Gastrocnemius medialis (tissue), 4 donors: ENCODE results near the gene KLHDC4. TPM values are rescaled to one million over a fixed set of nuclear protein-coding genes. Genes with fewer than 3 reads are reported as not detected.

Experiments used
- ATAC-seq, 2 donors: fragments of 150-250 bp; one replicate each; pipeline ENCODE4 v1.9.1; 2016
- DNase-seq, 2 donors: peaks; one replicate each; pipeline ENCODE4 v3.0.0-alpha.2; 2019
- H3K27ac ChIP-seq, 4 donors: fragments of 200-600 bp; sonication (generic); 1 replicate in 1 of 4; 2 replicates in 3 of 4; pipeline ENCODE4 v1.5.1; 2016 to 2018; ENCODE audit warnings: mild to moderate bottlenecking in 2 of 4, moderate library complexity in 1 of 4
- H3K27me3 ChIP-seq, 3 donors: fragments of 200-600 bp; sonication (generic) in 2 of 3; 1 replicate in 1 of 3; 2 replicates in 2 of 3; pipeline versions ENCODE4 v1.5.1 to v1.6.0; 2016 to 2019; ENCODE audit warnings: mild to moderate bottlenecking in 1 of 3, moderate library complexity in 1 of 3
- H3K36me3 ChIP-seq, 2 donors: fragments of 200-600 bp; sonication (generic) in 1 of 2; one replicate each; pipeline ENCODE4 v1.5.1; 2017 to 2018
- H3K4me1 ChIP-seq, 2 donors: fragments of 200-600 bp; sonication (generic) in 1 of 2; one replicate each; pipeline ENCODE4 v1.5.1; 2016 to 2017; ENCODE audit warnings: mild to moderate bottlenecking in 2 of 2
- H3K4me3 ChIP-seq, 4 donors: fragments of 200-600 bp; sonication (generic) in 3 of 4; 1 replicate in 1 of 4; 2 replicates in 3 of 4; pipeline ENCODE4 v1.5.1; 2016 to 2019; ENCODE audit warnings: mild to moderate bottlenecking in 2 of 4
- H3K9me3 ChIP-seq, 3 donors: fragments of 200-600 bp; sonication (generic) in 2 of 3; 1 replicate in 1 of 3; 2 replicates in 2 of 3; pipeline ENCODE4 v1.5.1; 2016 to 2019
- POLR2A ChIP-seq, 2 donors: fragments of 450-650 bp; IDR thresholded peaks; one replicate each; pipeline ENCODE4 v1.6.1; 2017; ENCODE audit warnings: antibody characterized with exemption in 2 of 2, mild to moderate bottlenecking in 2 of 2, moderate library complexity in 2 of 2
- in situ Hi-C, 4 donors: fragments of 200-750 bp; cut with MboI; loops; one replicate each; pipeline versions ENCODE4 v1.15.0 to v1.8.0; 2017; ENCODE audit warnings: low sequenced_read_pairs in 4 of 4
- intact Hi-C: fragments of 100-400 bp; cut with DNase I; formaldehyde crosslinking; loops from one replicate; pipeline ENCODE4 v1.15.1; 2023; ENCODE audit warnings: low total_unique reads
- total RNA-seq, 4 donors: library from RNA; depleted of rRNA; stranded (reverse); fragments of >200 nt; gene quantifications; one replicate each; pipeline versions ENCODE4 v1.1.0 to v1.2.3, GENCODE V29; 2016
- TF ChIP-seq, protein P1 (sequence below), 5 experiments: fragments of 450-650 bp in 3 of 5; fragments of 200-600 bp in 2 of 5; sonication (generic) in 2 of 5; IDR thresholded peaks in 4 of 5; conservative IDR thresholded peaks in 1 of 5; 1 replicate in 4 of 5; 2 replicates in 1 of 5; pipeline ENCODE4 v1.5.1; 2016 to 2019; ENCODE audit warnings: antibody characterized with exemption in 5 of 5, mild to moderate bottlenecking in 3 of 5, moderate library complexity in 3 of 5

Gene KLHDC4
- total RNA-seq, 4 donors from 2014 or later: 8.2 to 12.7 (median 10.4) TPM

DNA sequence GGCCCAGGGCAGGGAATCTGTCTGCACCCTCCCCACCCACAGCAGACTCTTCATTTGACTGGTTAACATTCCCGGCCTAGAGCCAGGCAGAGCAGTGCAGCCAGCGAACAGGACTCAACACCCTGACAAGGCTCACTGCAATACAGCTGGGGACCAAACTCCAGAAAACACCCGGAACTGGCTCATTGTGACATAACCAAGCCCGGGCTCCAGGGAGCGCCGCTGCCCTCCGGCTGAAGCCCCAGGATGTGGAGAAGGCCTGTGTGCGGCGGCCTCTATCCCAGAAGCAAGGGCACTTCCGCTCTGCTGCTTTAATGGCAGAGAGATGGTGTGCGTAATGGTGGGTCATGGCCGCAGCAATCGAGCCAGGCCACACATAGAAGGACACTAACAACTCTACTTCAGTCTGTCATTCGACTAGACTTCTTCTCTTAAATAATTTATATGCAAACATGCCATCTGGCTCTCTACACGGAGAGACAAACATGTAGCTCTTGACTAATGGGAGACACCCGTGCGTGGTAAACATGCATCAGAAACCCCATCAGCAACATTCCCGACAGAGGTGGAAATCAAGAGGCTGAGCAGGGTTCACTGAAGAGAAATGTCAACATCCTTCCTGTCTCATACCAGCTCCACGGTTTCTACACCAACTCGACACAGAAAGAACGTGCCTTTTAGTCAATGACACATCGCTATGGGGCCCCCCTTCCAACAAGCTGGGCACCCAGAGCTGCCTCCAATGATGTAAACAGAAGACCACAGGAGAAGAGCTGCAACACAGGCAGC is 18.0 kb downstream of the KLHDC4 start:
- TF ChIP-seq, protein P1, sequence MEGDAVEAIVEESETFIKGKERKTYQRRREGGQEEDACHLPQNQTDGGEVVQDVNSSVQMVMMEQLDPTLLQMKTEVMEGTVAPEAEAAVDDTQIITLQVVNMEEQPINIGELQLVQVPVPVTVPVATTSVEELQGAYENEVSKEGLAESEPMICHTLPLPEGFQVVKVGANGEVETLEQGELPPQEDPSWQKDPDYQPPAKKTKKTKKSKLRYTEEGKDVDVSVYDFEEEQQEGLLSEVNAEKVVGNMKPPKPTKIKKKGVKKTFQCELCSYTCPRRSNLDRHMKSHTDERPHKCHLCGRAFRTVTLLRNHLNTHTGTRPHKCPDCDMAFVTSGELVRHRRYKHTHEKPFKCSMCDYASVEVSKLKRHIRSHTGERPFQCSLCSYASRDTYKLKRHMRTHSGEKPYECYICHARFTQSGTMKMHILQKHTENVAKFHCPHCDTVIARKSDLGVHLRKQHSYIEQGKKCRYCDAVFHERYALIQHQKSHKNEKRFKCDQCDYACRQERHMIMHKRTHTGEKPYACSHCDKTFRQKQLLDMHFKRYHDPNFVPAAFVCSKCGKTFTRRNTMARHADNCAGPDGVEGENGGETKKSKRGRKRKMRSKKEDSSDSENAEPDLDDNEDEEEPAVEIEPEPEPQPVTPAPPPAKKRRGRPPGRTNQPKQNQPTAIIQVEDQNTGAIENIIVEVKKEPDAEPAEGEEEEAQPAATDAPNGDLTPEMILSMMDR (IDR thresholded peaks at IDR 0.05 in 4 of 5, conservative IDR thresholded peaks at IDR 0.05 in 1 of 5): no peak
- no peak for TF ChIP-seq POLR2A (IDR thresholded peaks at IDR 0.05)
- H3K27ac ChIP-seq: no peak overlapping the region
- no peaks in the 10 kb centered on the region for H3K27me3 ChIP-seq
- DNase-seq (no peak), ATAC-seq (no peak)
- H3K9me3 ChIP-seq: no peaks in the 10 kb centered on the region
- H3K4me3 ChIP-seq: no peak overlapping the region
- H3K4me1 ChIP-seq: no peaks in the 10 kb centered on the region
- intact Hi-C loops (no loop called here), in situ Hi-C loops (no loop called here)
- H3K36me3 ChIP-seq: peaks cover 0 to 64% of the 10 kb centered on the region in 2 donors

- TF ChIP-seq, protein P1 (IDR thresholded peaks at IDR 0.05 in 4 of 5, conservative IDR thresholded peaks at IDR 0.05 in 1 of 5): no peak
- TF ChIP-seq POLR2A (IDR thresholded peaks at IDR 0.05): no peak
- intact Hi-C loops: no loop called here
- no peak for ATAC-seq
- H3K4me1 ChIP-seq: no peaks in the 10 kb centered on the region
- in situ Hi-C loops: no loop called here
- no peak overlapping the region for H3K27ac ChIP-seq
- H3K4me3 ChIP-seq: no peak overlapping the region
- DNase-seq: no peak
- peaks cover 0 to 58% of the 10 kb centered on the region in 2 donors for H3K36me3 ChIP-seq
- H3K9me3 ChIP-seq: no peaks in the 10 kb centered on the region
- H3K27me3 ChIP-seq: no peaks in the 10 kb centered on the region
Observed at GRCh38 chr16:87746178-87746577, 19.6 kb downstream of the KLHDC4 start.

- no peak overlapping the region for H3K27ac ChIP-seq
- H3K4me3 ChIP-seq: no peak overlapping the region
- H3K27me3 ChIP-seq: no peaks in the 10 kb centered on the region
- DNase-seq (no peak), ATAC-seq (no peak)
- TF ChIP-seq, protein P1 (IDR thresholded peaks at IDR 0.05 in 4 of 5, conservative IDR thresholded peaks at IDR 0.05 in 1 of 5): no peak
- TF ChIP-seq POLR2A (IDR thresholded peaks at IDR 0.05): no peak
- intact Hi-C loops (no loop called here), in situ Hi-C loops (no loop called here)
- H3K4me1 ChIP-seq: no peaks in the 10 kb centered on the region
- H3K36me3 ChIP-seq: peaks cover 0 to 54% of the 10 kb centered on the region in 2 donors
- no peaks in the 10 kb centered on the region for H3K9me3 ChIP-seq
Observed at GRCh38 chr16:87744750-87745514, 20.9 kb downstream of the KLHDC4 start.

GRCh38 chr16:87742781-87743490 is 22.9 kb downstream of the KLHDC4 start:
- no peaks in the 10 kb centered on the region for H3K9me3 ChIP-seq
- in situ Hi-C loops: no loop called here
- ATAC-seq: no peak

More at GRCh38 chr16:87742781-87743490, 22.9 kb downstream of the KLHDC4 start:
- Histone ChIP-seq H3K27me3 (no peaks in the 10 kb centered on the region), H3K36me3 (peaks cover 0 to 36% of the 10 kb centered on the region in 2 donors), H3K4me1 (no peaks in the 10 kb centered on the region), H3K4me3 (no peak overlapping the region), H3K27ac (no peak overlapping the region)
- TF ChIP-seq, protein P1 (IDR thresholded peaks at IDR 0.05 in 4 of 5, conservative IDR thresholded peaks at IDR 0.05 in 1 of 5): no peak
- no peak for TF ChIP-seq POLR2A (IDR thresholded peaks at IDR 0.05)
- no peak for DNase-seq
- intact Hi-C loops: no loop called here
